GM12892 (cell line): ENCODE measurements around the gene CALM3.

Experiments
- DNase-seq: peaks from one replicate; pipeline ENCODE4 v3.0.0; 2011; ENCODE audit not compliant: insufficient read length
- FAIRE-seq: peaks from 2 replicates; lab custom pipeline; 2011; peaks lifted over from hg19 to GRCh38; lab: Jason Lieb, UNC
- POLR2A ChIP-seq: IDR thresholded peaks from 2 replicates; pipeline ENCODE4 v1.6.1; 2011; ENCODE audit warnings: low read depth, low read length, control low read depth
- POLR2AphosphoS5 ChIP-seq: IDR thresholded peaks from 2 replicates; pipeline ENCODE4 v1.6.1; 2011; ENCODE audit warnings: low read depth, low read length, control low read depth
- TAF1 ChIP-seq: IDR thresholded peaks from 2 replicates; pipeline ENCODE4 v1.6.1; 2011; ENCODE audit warnings: low read depth, mild to moderate bottlenecking, control low read depth, low read length, borderline replicate concordance

The CALM3 gene

GRCh38 chr19:46603195-46603637 lies 2.1 kb downstream of the CALM3 start:
- DNase-seq (no peak), FAIRE-seq (peak; percentile 40)
- no peak for TF ChIP-seq POLR2AphosphoS5
- TF ChIP-seq POLR2A, result no peak
- no peak for TF ChIP-seq TAF1

DNA sequence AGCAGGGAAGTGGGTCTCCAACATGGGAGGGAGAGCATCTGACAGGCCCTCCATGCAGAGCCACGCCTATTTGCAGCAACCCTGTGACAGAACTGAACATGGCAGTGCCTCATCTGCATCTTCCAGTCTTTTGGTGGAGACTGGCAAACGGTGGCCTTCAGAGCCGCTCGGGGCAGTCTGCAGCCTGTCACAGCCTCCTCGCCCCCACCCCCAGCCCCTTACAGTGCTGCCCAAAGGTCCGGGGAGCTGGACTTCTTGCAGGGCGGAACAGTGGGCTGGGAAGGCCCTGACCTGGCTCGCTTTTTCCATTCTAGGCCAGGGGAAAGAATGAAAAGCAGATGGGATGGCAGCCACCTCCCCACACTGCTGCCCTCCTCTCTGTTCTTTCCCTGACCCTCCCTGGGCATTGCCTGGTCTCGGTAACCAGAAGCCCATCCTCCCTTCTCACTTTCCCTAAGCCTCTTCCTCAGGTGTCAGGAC lies 2.7 kb downstream of the CALM3 start:
- no peak for TF ChIP-seq TAF1
- no peak; the same call in 1 of the 2 replicates for TF ChIP-seq POLR2A
- TF ChIP-seq POLR2AphosphoS5, result no peak
- no peak for DNase-seq
- no peak for FAIRE-seq

- FAIRE-seq (no peak), DNase-seq (no peak)
- no peak for TF ChIP-seq TAF1
- TF ChIP-seq POLR2A, result no peak
- TF ChIP-seq POLR2AphosphoS5, result no peak
Observed at GRCh38 chr19:46604781-46605355, 3.7 kb downstream of the CALM3 start.

GRCh38 chr19:46605356-46605821 lies 4.3 kb downstream of the CALM3 start:
- DNase-seq (no peak), FAIRE-seq (no peak)
- no peak for TF ChIP-seq POLR2A

- FAIRE-seq (no peak), DNase-seq (no peak)
- TF ChIP-seq TAF1, result no peak
- TF ChIP-seq POLR2A, result no peak
- no peak for TF ChIP-seq POLR2AphosphoS5
Observed at GRCh38 chr19:46606019-46606418, 4.9 kb downstream of the CALM3 start.

GRCh38 chr19:46606681-46607447 lies 5.7 kb downstream of the CALM3 start:
- TF ChIP-seq POLR2AphosphoS5 (no peak), POLR2A (no peak), TAF1 (no peak)
- DNase-seq (no peak), FAIRE-seq (no peak)

DNA sequence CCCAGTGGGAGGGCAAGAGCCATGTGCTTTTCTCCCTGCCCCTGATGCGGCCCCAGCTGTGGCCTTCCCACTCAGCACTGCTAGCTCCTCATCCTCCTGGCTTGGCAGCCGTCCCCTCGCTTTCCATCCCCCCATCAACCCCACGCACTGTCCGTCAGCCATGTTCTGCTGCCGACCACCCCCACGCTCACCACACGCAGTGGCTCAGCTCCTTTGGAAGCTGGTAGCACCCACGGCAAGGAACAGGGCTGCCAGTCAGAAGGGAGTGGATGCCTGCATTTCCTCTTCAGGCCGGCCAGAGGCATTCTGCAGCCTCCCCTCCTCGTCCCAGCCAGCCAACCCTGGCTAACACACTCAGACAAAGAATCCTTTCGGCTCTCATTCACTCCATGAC lies 6.3 kb downstream of the CALM3 start:
- DNase-seq (no peak), FAIRE-seq (no peak)
- TF ChIP-seq POLR2A, result no peak
- TF ChIP-seq POLR2AphosphoS5, result 0 out of 2 replicates have a peak, but pooled peaks have one; percentile 14

DNA sequence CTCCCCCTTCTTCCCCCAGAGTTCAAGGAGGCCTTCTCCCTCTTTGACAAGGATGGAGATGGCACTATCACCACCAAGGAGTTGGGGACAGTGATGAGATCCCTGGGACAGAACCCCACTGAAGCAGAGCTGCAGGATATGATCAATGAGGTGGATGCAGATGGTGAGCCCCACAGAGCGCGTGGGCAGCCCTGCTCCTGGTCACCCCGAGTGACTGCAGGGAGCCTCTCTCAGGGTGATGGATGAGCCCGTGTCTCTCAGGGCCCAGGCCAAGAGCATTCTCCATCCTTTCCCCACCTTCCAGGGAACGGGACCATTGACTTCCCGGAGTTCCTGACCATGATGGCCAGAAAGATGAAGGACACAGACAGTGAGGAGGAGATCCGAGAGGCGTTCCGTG lies 7.0 kb downstream of the CALM3 start:
- no peak for FAIRE-seq
- no peak for DNase-seq
- TF ChIP-seq POLR2A (no peak), POLR2AphosphoS5 (no peak), TAF1 (no peak)

DNA sequence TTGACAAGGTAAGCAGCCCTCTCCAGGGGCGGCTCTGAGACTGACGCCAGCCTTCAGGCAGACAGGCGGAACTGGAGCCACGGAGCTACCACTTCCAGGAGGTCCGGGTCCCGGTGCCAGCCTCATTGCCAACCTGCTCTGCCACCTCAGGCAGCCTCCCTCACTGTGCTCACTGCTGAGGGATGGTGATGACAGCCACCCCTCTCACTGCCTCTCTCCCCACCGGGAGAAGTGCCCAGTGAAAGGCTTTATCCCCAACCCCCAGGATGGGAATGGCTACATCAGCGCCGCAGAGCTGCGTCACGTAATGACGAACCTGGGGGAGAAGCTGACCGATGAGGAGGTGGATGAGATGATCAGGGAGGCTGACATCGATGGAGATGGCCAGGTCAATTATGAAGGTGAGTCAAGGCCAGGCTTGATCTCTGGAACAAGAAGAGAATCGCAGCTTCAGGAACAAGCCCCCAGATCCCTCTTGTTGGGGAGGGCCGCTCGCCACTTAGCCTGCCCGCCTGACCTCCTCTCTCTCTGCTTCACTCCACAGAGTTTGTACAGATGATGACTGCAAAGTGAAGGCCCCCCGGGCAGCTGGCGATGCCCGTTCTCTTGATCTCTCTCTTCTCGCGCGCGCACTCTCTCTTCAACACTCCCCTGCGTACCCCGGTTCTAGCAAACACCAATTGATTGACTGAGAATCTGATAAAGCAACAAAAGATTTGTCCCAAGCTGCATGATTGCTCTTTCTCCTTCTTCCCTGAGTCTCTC lies 7.6 kb downstream of the CALM3 start:
- FAIRE-seq, result no peak
- TF ChIP-seq POLR2A (no peak), POLR2AphosphoS5 (no peak), TAF1 (no peak)
- DNase-seq, result no peak

- no peak for DNase-seq
- TF ChIP-seq POLR2A (no peak; the same call in 1 of the 2 replicates), POLR2AphosphoS5 (0 out of 2 replicates have a peak, but pooled peaks have one; percentile 39), TAF1 (no peak)
Observed at GRCh38 chr19:46609511-46610412, 8.6 kb downstream of the CALM3 start.

DNA sequence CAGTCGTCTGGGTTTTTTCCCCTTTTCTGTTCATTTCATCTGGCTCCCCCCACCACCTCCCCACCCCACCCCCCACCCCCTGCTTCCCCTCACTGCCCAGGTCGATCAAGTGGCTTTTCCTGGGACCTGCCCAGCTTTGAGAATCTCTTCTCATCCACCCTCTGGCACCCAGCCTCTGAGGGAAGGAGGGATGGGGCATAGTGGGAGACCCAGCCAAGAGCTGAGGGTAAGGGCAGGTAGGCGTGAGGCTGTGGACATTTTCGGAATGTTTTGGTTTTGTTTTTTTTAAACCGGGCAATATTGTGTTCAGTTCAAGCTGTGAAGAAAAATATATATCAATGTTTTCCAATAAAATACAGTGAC lies 9.3 kb downstream of the CALM3 start:
- DNase-seq (no peak), FAIRE-seq (no peak)
- TF ChIP-seq TAF1 (no peak), POLR2AphosphoS5 (no peak), POLR2A (no peak)

More at GRCh38 chr19:46609511-46610412, 8.6 kb downstream of the CALM3 start:
- no peak for FAIRE-seq
